ENCODE measurements around the gene KCNMA1.

Gene KCNMA1

GRCh38 chr10:77027141-77027540, 610.5 kb downstream of the KCNMA1 start:
- Histone ChIP-seq H3K4me3 (no peak overlapping the region), H3K27ac (no peak overlapping the region), H3K9me3 (no peaks in the 10 kb centered on the region), H3K36me3 (no peaks in the 10 kb centered on the region), H3K9ac (no peak overlapping the region), H4K20me1 (no peaks in the 10 kb centered on the region), H3K4me1 (peaks cover 43% of the 10 kb centered on the region), H3K27me3 (no peaks in the 10 kb centered on the region), H3K4me2 (peak overlapping the region; percentile 39; the same call in 1 of the 2 replicates)
- no peak for TF ChIP-seq Cebpa-rat (IDR thresholded peaks at IDR 0.05)

GRCh38 chr10:77026148-77026547, 611.5 kb downstream of the KCNMA1 start:
- Histone ChIP-seq H4K20me1 (no peaks in the 10 kb centered on the region), H3K4me1 (peaks cover 36% of the 10 kb centered on the region), H3K27me3 (no peaks in the 10 kb centered on the region), H3K9me3 (no peaks in the 10 kb centered on the region), H3K27ac (no peak overlapping the region), H3K4me2 (no peak overlapping the region), H3K36me3 (no peaks in the 10 kb centered on the region), H3K4me3 (no peak overlapping the region), H3K9ac (no peak overlapping the region)
- TF ChIP-seq Cebpa-rat (IDR thresholded peaks at IDR 0.05): no peak

GRCh38 chr10:77024461-77024860, 613.1 kb downstream of the KCNMA1 start:
- no peaks in the 10 kb centered on the region for H3K27me3 ChIP-seq
- H3K9me3 ChIP-seq: no peaks in the 10 kb centered on the region
- peaks cover 19% of the 10 kb centered on the region for H3K4me1 ChIP-seq
- no peaks in the 10 kb centered on the region for H4K20me1 ChIP-seq
- no peak overlapping the region for H3K4me3 ChIP-seq
- H3K36me3 ChIP-seq: no peaks in the 10 kb centered on the region
- H3K27ac ChIP-seq: no peak overlapping the region
- no peak for TF ChIP-seq Cebpa-rat (IDR thresholded peaks at IDR 0.05)
- H3K4me2 ChIP-seq: no peak overlapping the region
- H3K9ac ChIP-seq: no peak overlapping the region

- peaks cover 14% of the 10 kb centered on the region for H3K4me1 ChIP-seq
- H3K27ac ChIP-seq: no peak overlapping the region
- H4K20me1 ChIP-seq: no peaks in the 10 kb centered on the region
- no peaks in the 10 kb centered on the region for H3K9me3 ChIP-seq
- no peaks in the 10 kb centered on the region for H3K27me3 ChIP-seq
- no peak overlapping the region for H3K9ac ChIP-seq
- no peaks in the 10 kb centered on the region for H3K36me3 ChIP-seq
- H3K4me2 ChIP-seq: no peak overlapping the region
- no peak overlapping the region for H3K4me3 ChIP-seq
- TF ChIP-seq Cebpa-rat (IDR thresholded peaks at IDR 0.05): no peak
Measured at GRCh38 chr10:77023396-77023795, 614.2 kb downstream of the KCNMA1 start.

GRCh38 chr10:77022671-77023070, 614.9 kb downstream of the KCNMA1 start:
- no peaks in the 10 kb centered on the region for H3K36me3 ChIP-seq
- H3K27me3 ChIP-seq: no peaks in the 10 kb centered on the region
- H3K4me1 ChIP-seq: peaks cover 7% of the 10 kb centered on the region
- no peak overlapping the region for H3K9ac ChIP-seq
- no peak for TF ChIP-seq Cebpa-rat (IDR thresholded peaks at IDR 0.05)
- H3K9me3 ChIP-seq: no peaks in the 10 kb centered on the region
- no peak overlapping the region for H3K4me3 ChIP-seq
- H3K27ac ChIP-seq: no peak overlapping the region
- no peaks in the 10 kb centered on the region for H4K20me1 ChIP-seq
- no peak overlapping the region for H3K4me2 ChIP-seq

- Histone ChIP-seq H3K9ac (no peak overlapping the region), H4K20me1 (no peaks in the 10 kb centered on the region), H3K27ac (no peak overlapping the region), H3K4me3 (no peak overlapping the region), H3K9me3 (no peaks in the 10 kb centered on the region), H3K4me1 (peaks cover 2% of the 10 kb centered on the region), H3K27me3 (no peaks in the 10 kb centered on the region), H3K36me3 (no peaks in the 10 kb centered on the region), H3K4me2 (no peak overlapping the region)
- no peak for TF ChIP-seq Cebpa-rat (IDR thresholded peaks at IDR 0.05)
Measured at GRCh38 chr10:77021966-77022490, 615.6 kb downstream of the KCNMA1 start.

GRCh38 chr10:77020426-77021040, 617.1 kb downstream of the KCNMA1 start:
- Histone ChIP-seq H3K4me1 (no peaks in the 10 kb centered on the region), H3K36me3 (no peaks in the 10 kb centered on the region), H3K4me3 (no peak overlapping the region), H3K9ac (no peak overlapping the region), H4K20me1 (no peaks in the 10 kb centered on the region), H3K27me3 (no peaks in the 10 kb centered on the region), H3K9me3 (no peaks in the 10 kb centered on the region), H3K27ac (no peak overlapping the region), H3K4me2 (no peak overlapping the region)
- TF ChIP-seq Cebpa-rat (IDR thresholded peaks at IDR 0.05): no peak

GRCh38 chr10:77016855-77017254, 620.8 kb downstream of the KCNMA1 start:
- Histone ChIP-seq H3K9me3 (no peaks in the 10 kb centered on the region), H3K27me3 (no peaks in the 10 kb centered on the region), H3K9ac (no peak overlapping the region), H3K4me3 (no peak overlapping the region), H3K36me3 (no peaks in the 10 kb centered on the region), H3K4me1 (no peaks in the 10 kb centered on the region), H3K27ac (no peak overlapping the region), H4K20me1 (no peaks in the 10 kb centered on the region), H3K4me2 (no peak overlapping the region)
- no peak for TF ChIP-seq Cebpa-rat (IDR thresholded peaks at IDR 0.05)

- Histone ChIP-seq H3K4me2 (no peak overlapping the region), H3K4me1 (no peaks in the 10 kb centered on the region)
- TF ChIP-seq Cebpa-rat (IDR thresholded peaks at IDR 0.05): no peak
Measured at GRCh38 chr10:77016278-77016815, 621.3 kb downstream of the KCNMA1 start.

GRCh38 chr10:77015360-77015759, 622.2 kb downstream of the KCNMA1 start:
- peaks cover 5% of the 10 kb centered on the region for H3K4me1 ChIP-seq

More at GRCh38 chr10:77016278-77016815, 621.3 kb downstream of the KCNMA1 start:
- Histone ChIP-seq H3K4me3 (no peak overlapping the region), H3K27me3 (no peaks in the 10 kb centered on the region), H3K36me3 (no peaks in the 10 kb centered on the region), H3K9me3 (no peaks in the 10 kb centered on the region), H3K27ac (no peak overlapping the region), H4K20me1 (no peaks in the 10 kb centered on the region), H3K9ac (no peak overlapping the region)

More at GRCh38 chr10:77015360-77015759, 622.2 kb downstream of the KCNMA1 start:
- H3K27ac ChIP-seq: no peak overlapping the region
- no peaks in the 10 kb centered on the region for H3K36me3 ChIP-seq
- no peaks in the 10 kb centered on the region for H3K27me3 ChIP-seq
- no peak overlapping the region for H3K9ac ChIP-seq
- no peaks in the 10 kb centered on the region for H3K9me3 ChIP-seq
- H4K20me1 ChIP-seq: no peaks in the 10 kb centered on the region
- no peak for TF ChIP-seq Cebpa-rat (IDR thresholded peaks at IDR 0.05)
- no peak overlapping the region for H3K4me3 ChIP-seq
- H3K4me2 ChIP-seq: no peak overlapping the region
